NCI-H774 (cell line): ENCODE data around the gene IGFN1.
"Not testable (repeated sequence)": the region's sequence is repeated elsewhere in the genome, so short reads cannot be mapped to it uniquely, and the experiment has no call there.

Source experiments
- DNase-seq: peaks from one replicate; lab custom pipeline; 2025; lab: John Stamatoyannopoulos, UW

The IGFN1 gene

DNA sequence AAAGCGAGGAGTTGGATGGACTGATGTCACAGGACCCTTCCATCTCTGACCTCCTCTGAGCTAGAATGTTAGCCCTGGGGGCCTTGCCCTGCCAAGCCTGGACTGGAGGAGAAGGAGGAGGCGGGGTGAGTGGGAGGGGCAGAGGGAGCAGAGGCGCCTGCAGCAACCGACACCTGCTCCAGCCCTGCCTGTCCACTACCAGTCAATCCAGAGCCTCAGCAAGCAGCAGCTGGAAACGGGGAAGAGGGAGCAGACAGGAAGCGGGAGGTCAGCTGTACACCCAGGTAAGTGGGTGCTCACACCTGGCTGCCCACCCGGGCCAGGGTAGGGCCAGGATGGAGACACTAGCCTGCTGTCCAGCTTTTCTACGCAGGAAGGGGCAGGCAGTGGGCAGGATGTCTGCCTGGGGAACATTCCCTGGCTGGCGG is at the start of gene IGFN1:
IGFN1 (plus strand) TSS at position 201 of the 428 bp plus-strand sequence. CDS start 2,470 bp downstream, outside the sequence.
- peak; percentile 49 for DNase-seq

DNA sequence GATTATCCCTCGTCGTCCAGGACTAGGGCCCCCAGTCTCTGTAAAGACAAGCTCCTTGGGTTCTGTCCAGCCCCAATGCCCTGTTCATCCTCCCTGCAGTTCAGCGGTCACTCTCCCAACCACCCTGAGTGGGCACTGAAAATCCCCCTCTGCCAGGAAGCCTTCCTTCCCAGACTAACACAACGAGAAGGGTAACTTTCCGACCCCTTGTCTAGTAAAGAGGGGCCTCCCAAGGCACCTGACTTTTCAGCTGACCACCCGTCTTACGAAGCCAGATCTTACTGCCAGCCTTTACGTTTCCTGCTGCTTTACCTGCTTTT is 49.7 kb upstream of the IGFN1 start:
- no peak for DNase-seq

DNA sequence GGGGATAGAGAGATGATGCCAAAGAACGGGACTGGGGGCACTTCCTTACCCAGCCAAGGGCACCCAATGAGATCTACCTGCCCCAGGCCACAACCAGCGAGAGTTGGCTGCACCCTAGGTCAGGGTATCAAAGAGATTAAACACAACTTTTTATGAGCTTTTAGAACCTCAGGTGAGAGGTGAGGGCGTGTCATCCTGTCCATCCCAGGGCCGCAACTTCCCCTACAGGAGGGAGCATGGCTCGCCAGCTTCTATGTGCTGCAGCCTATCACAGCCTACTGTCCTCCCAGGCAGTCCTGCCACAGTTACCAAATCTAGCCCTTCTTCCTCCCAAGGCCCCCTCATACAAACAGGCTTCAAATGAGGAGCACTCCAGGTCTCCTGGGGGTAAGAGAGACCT is 49.2 kb upstream of the IGFN1 start:
- DNase-seq, result no peak

DNA sequence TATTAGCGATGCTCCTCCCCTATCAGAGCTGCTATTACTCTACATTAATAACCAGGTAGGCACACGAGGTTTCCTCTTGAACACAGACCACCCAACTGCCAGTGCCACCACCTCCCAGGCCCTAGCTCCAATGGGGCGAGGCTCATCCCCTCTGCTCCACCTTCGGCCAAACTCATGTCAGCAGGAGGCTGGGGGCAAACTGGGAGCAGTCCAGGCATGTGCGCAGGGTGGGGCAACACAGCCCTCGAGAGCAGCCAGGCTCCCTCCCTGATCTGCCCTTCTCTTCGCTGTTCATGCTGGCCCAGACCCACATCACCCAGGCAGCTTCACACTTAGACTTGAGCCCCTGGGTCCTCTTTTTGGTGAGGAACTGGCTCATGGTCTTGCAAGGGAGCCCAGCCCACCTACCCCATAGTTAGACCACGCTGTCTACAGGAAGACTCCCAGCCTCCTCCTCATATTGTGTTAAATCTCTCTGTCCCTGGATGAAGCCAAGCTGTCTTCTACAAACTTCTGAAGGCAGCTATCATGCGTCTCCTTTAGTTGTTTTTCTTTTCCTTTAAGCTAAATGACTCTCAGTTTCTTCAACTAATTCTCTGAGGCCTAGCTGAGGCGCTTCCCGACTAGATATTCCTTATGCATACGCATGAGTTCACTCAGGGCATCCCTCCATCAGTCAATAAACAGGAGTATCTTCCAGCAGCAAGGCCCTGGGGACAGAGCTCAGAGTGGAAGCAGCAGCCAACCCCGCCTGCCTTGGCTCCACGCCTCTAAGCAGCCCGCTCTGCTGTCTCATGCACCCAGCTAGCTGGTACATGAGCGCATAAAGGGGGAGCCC is 48.4 kb upstream of the IGFN1 start:
- no peak for DNase-seq

DNA sequence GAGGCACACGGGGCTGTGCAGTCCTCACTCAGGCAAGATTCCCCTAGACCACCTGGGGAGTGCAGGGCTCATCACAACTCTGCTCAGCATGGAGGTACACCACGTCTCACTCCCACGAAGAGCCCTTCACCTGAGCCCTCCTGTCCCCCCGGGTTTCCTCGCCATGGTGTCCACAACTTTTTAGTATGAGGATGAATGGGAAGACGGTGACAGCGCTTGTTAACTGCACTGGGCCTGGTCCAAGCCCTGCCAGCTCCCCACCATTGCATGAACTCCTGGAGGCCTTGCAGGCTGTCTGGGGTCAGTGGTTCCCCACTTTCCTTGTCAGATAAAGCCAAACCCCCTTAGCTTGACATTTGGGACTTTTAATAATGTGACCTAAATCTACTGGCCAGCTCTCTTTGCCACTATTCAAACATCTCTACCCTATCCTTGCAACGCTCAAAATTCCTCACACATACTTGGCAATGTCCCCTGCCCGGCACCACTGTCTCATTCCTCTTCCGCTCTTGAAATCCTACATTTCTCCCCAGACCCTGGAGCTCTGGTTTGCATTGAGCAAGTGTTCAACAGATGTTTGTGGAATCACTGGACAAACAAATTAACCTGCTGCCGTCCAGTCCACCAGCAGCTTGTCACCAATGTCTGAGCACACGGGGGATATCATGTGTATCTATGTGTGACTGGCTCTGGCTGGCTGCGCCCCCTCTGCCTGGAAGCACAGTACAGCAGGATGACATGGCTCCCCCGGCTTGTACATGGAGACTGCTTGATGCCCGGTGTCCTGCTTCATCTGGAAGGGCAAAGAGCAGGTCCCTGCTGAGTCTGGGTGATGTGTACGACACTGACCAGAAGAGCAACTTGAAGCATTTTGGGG is 47.5 kb upstream of the IGFN1 start:
- DNase-seq, result no peak

DNA sequence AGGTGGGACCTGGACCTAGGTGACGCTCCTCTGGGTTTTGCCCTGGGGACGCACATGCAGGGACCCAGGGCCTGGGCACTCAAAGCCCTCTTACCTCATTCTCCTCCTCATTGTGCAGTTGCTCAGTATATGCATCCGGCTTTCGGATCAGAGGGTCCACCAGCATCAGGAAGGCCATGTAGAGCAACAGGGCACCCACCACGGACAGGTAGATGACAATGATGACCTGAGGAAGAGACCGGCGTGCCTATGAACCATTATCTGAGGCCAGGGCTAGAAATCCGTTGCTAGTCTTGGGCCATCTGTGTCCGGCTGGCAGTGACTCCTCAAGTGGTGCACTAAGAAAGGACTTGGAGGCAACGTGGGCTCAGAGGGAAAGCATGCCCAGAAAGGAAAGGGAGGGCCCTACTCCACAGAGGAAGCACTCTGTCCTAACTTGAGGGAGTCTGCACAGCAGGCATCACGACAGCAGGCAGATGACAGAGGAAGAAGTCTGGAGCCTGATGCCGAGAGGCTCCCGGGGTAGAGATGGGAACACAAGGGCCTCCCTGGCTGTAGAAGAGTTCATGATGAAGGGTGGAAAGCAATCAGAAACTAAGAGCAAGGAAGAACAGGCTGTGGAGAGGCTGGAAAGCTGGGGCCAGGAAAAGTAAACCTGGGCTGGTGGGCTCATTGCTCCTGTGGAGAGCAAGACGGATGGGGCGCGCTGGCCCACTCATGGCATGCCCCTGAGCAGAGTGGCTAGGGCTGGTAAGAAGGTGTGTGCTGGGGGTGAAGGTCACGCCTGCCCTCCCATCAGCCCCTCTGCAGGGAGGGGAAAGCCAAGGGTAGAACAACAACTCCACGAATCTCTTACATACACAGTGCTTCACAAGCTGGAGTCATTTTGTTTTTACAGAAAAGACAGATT is 46.6 kb upstream of the IGFN1 start:
- DNase-seq, result no peak

DNA sequence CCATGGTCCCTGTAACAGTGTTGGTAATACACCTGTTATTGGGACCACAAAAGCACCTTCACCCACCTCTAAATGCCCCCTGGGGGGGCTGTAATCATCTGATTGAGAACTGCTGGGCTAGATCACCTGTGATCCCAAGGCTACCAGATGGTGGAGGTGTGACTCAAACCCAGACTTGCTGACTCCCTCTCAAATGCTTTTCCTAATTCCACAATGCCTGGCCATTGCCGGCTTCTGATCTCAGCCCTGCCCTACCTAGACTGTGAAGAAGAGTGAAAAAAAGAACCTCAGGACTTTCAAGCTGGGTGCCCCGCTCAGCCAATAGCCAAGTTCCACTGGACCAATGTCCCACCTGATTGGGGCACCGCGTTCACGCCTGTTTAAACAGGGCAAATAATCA is 45.9 kb upstream of the IGFN1 start:
- no peak for DNase-seq

DNA sequence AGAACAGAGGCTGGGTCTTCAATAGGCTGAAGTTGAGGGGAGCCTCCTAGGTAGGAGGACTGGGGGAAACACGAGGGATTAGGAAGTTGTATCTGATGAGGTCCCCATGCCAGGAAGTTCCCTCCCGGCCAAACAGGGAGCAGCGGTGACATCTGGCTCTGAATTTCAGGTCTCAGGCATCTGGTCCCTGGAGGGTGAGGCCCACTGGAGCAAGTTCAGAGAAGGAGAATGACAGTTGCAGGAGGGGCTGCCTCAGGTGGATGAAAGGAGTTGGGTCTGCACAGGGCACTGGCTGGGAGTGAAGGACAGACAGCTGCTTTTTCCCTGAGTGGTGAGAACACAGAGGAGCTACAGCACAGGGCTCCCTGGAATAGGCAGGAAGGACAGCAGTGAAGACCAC is 45.5 kb upstream of the IGFN1 start:
- DNase-seq, result no peak

DNA sequence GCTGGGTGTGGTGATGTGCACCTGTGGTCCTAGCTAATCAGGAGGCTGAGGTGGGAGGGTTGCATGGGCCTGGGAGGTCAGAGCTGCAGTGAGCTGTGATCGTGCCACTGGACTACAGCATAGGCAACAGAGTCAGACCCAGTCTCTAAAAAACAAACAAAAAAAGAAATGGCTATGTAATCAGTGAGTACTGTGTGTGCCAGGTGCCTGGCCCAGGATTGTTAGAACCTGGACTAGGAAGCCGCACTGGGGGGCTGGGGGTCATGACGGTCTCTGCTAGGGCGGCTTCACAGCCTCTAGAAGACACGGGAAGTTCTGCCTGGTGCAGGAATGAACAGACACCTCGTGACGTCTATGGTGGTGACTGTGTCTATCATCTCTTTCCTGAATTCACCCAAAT is 44.8 kb upstream of the IGFN1 start:
- no peak for DNase-seq

DNA sequence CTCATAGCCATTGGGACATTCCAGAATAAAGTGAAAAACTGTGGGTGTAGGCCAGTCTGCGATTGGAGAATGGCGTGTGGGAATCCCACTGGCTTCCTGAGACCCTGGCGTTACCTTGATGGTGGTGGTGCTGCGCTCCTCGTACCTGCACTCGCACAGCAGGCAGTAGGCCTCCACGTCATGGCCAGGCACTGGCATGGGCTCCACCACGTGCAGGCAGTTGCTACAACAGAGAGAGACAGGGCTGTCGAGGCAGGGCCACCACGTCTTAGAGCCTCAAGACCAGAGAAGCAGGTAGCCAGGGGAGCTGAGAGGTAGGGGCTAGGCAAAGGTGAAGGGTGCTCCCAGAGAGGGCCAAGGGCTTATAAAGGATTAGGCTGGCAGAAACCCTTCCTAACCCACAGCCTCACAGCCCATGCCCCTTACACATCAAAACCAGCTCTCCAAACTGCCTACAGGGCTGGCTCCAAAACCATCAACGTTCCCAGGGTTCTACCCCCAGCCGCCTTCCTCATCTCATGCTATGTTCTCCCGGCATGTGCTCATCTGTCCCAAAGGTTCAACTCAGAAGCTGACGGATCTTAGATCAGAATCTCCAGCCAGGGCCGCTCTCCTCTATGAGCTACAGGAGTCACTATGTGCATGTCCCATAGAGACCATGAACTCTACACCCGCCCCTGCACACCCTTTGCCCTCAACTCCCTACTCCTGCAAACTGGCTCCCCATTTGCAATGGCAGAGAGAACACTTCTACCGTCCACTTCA is 43.8 kb upstream of the IGFN1 start:
- no peak for DNase-seq

DNA sequence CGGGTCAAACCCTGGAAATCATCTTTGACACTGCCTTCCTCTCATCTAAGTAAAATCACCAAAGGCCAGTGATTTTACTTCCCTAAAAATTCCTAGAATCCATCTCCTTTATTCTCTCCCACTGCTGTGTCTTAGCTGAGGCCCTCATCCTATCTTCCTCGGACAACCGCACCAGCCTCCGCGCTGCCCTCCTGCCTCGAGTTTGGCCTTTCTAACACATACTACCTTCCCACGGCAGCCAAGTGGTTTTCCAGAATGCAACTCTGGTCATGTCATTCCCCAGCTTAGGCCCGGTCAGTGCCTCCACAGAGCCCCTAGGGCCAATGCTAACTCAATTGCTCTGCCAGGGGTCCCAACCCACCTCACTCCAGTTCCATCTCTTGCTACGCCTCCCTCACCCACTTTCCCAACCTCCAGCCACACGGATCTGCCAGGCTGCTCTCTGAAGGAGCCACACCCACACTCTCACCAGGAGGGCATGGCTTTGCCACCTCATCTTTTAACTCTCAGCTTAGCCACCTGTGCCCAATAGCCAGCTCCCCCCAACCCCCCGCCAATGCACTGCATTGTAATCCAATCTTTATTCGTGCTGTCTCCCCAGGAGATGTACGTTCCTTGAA is 43.1 kb upstream of the IGFN1 start:
- DNase-seq, result no peak

DNA sequence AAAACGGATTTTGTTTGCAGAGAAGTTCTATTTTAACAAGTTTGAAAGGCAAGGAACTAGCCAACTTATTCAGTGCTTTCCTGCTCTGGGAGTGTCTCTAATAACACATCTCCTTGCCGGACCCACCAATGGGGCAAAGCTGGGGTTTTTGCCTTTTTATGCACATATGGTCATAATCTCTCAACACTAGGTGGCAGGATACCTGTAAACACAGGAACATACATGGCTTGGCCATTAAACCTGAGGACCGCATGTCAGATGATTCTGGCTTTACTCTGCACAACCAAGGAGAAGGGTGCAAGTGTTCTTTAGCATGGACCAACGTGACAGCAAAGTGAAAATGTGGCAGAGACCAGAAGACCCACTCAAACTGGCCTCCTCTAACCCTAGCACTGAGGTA is 41.2 kb upstream of the IGFN1 start:
- peak; percentile 9 for DNase-seq

DNA sequence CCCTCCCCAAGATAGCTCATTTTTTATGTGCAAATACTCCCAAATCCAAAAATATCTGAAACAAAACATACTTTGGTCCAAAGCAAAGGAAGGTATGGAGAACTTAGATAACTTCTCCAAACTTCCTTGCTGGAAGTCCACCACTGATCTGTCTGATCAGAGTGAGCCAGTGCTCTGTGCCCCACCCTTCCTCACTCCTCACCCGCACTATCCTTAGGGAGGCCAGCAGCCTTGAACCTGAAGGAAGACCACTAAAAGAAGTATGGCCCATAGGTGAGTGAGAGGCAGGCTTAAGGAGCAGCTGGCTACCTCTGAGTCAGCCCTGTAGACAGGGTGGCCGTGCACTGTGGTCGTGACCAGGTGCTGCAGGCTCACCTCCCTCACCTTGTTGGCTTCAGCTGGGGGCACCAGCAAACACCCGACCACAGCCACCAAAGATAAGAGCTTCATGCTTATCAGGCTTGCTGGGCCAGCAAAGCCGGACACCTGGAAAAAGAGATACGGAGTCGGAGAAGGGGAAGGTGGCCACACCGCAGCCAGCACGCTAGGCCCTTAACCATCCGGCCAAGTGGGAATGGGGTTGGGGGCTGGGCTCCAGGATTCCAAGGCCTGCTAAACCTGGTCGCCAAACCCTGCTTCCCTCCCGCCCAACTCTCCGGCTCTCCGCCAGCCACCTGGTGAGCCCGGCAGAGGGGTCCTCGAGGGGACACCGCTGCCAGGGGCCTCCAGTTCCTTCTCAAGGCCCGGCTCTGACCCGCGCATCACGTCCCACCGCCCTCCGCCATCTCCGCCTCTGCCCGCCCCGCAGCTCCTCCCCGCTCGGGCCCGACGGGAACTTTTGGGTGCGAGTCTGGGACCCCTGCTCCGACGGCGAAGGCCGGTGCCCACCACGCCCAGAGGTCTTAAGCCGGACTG is 36.9 kb upstream of the IGFN1 start:
- DNase-seq, result peak; percentile 68

DNA sequence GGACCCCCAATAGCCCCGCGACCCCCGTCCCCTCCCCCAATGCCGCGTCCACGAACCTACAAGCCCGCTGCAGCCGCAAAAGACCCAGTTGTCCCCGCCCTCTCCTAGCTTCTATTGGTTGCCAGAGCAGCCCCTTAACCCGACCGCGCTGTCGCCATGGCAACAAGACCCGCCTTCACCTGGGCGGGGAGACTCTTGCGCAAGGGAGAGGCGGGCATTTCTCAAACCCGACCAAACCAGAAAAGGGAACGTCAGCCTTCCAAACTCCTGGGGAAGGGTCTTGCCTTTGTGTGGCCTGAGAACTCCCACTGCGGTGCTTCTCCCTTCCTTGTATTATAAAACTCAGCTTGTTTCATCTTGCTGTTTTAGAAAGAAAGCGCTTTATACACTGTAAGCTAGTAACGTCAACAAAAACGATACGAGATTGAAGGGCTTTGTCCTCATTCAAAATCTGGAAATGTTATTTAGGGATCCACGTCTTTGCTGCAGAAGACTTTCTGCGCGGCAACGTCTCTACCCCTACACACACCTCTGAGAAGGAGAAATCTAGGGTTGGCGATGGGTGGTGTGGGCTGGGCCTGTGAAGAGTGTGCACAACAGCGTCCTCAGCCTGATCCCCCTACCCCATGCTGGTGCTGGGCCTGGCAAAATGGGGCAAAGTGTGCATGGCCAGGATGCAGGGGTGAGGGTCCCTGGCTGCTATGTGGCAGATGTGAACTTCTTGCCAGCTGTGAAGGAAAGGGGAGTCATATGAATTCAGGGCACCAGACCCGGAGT is 36.0 kb upstream of the IGFN1 start, which contains the start of gene TMEM9:
TMEM9 (minus strand) TSS at position 86 of the 777 bp plus-strand sequence. CDS start 551 bp downstream, outside the sequence.
- DNase-seq, result peak; percentile 95

DNA sequence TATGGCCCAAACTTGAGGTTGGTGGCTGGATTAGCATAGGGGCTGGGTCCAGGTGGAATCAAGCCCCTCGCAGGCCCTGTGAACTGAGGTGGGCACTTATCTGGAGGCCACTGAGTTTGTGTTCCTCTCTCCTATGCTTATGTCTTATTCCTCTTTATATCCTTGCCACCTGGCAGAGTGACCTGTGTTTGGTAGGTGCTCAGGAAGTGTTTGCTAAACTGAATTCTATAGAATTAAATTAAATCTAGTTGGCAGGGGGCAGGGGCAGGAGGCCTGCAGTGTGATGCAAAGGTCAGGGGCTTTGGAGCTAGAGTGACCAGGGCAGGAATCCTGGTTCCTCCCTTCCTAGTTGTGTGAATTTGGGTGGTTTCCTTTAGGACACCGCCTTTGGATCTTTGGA is 35.3 kb upstream of the IGFN1 start:
- no peak for DNase-seq

DNA sequence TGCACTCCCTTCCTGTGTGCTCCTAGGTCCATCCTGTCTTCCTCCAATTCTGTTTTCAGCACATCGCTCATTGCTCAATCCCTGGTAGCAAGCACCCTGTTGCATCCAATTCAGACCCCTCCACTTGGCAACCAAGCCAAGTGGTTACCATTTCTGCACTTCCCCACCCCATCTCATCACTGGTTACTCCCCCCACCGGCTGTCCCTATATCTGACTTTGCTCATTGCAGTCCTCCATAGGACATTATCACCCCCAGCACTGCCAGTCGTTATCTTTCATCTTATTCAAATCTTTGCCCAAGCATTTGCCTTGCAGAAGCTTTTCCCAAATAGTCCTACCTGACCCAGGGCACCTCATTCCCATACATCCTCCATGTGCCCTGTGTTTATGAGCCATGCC is 34.3 kb upstream of the IGFN1 start:
- DNase-seq, result no peak

DNA sequence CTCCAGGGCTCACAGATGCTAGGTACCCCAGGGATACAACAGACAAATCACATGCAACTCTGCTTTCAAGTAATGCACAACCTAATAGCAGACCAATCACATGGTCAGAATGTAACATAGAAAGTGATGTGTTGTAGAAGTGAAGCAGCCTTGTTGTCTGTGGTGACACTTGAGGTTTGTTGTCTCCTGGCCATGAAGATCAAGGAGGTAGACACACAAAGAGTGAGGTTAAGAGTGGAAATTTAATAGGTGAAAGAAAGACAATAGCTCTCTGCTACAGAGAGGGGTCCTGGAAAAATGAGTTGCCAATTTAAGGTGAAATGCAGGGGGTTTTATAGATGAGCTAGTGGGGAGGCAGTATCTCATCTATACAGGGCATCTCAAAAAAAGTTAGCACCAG is 33.8 kb upstream of the IGFN1 start:
- DNase-seq, result no peak

DNA sequence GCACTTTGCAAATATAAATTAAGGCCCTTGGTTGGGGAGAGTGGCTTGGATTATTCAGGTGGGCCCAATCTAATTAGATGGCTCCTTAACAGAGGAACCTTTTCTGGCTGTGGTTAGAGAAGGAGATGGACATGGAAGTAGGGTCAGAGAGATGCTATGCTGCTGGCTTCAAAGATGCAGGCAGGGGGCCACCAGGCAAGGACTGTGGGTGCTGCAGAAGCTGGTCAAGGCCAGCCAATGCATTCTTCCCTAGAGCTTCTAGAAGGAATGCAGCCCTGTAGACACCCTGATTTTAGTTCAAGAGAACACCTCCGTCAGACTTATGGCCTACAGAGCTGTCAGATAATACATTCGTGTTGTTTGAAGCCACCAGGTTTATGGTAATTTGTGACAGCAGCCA is 32.7 kb upstream of the IGFN1 start:
- no peak for DNase-seq

DNA sequence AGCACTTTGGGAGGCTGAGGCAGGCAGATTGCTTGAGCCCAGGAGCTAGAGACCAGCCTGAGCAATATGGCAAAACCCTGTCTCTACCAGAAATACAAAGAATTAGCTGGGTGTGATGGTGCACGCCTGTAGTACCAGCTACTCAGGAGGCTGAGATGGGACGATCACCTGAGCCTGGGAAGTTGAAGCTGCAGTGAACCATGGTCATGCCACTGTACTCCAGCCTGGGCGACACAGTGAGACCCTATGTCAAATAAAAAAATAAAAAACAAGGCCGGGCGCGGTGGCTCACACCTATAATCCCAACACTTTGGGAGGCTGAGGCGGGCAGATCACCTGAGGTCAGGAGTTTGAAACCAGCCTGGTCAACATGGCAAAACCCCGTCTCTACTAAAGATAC is 27.6 kb upstream of the IGFN1 start:
- not testable (repeated sequence) for DNase-seq
